ENCODE results near the gene TRPM3.

TRPM3 gene

GRCh38 chr9:71121275-71122021, at the start of gene TRPM3:
Gene TRPM3 (minus strand): TSS chr9:71121621. CDS start chr9:71121354, 267 bp downstream.
- DNase-seq (ENCODE audit: low read depth): no peak

DNA sequence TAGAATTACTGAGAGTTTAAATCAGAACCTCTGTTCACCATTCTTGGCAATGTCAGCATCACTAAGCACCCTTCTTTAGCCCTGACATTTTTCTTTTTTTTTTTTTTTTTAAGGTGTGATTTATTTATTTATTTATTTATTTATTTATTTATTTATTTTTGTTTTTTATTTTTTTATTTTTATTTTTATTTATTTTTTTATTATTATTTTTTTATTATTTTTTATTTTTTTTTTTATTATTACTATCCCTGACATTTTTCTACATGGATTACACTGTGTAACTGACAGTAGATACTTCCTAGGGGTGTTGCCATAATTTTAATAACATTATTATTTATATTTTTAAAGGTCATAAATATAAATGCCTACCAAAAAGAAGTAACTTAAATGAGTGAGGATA, 47.0 kb upstream of the TRPM3 start:
- DNase-seq (ENCODE audit: low read depth): no peak

- no peak for DNase-seq (ENCODE audit: low read depth)
Measured at GRCh38 chr9:71162126-71162525, 40.7 kb upstream of the TRPM3 start.

DNA sequence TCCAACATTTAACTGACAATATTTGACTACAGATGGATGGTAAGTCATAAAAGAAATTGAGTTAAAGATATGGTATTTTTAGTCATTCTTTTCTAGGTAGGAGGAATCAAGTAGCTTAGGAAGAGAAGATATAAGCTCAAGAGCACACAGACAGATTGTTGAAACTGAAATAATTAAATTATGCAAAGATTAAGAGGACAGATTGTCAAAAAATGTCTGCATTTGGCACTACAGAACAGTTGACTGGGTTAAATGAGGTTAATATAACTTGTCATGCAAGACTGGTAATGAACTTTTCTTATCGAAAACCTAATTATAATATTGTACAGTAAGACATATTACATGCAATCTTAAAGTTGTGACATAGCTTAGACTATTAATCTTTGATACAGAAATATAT, 36.3 kb upstream of the TRPM3 start:
- DNase-seq (ENCODE audit: low read depth): no peak

GRCh38 chr9:71147368-71147767, 25.9 kb upstream of the TRPM3 start:
- DNase-seq (ENCODE audit: low read depth): no peak

GRCh38 chr9:71146511-71146910, 25.1 kb upstream of the TRPM3 start:
- no peak for DNase-seq (ENCODE audit: low read depth)

GRCh38 chr9:71145179-71145578, 23.8 kb upstream of the TRPM3 start:
- DNase-seq (ENCODE audit: low read depth): no peak

- DNase-seq (ENCODE audit: low read depth): no peak
Measured at GRCh38 chr9:71144495-71144894, 23.1 kb upstream of the TRPM3 start.

DNA sequence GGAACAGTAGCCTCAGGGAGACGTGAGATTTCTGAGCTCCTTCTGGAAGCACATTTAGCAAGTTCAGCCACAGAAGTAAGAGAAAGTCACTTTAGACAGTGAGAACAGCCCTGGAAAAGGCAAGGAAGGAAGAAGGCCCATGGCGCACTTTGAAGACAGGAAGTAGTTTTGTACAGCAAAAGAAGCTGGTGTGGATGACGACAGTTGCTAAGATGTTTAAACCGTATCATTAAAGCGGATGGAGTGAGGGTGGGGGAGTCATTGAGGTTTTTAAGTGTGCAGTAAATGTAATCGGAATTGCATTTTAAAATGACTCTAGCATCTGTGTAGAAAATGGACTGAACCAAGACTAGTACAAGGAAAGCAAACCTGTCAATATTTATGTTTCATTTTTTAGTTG, 15.3 kb upstream of the TRPM3 start:
- DNase-seq (ENCODE audit: low read depth): no peak

DNA sequence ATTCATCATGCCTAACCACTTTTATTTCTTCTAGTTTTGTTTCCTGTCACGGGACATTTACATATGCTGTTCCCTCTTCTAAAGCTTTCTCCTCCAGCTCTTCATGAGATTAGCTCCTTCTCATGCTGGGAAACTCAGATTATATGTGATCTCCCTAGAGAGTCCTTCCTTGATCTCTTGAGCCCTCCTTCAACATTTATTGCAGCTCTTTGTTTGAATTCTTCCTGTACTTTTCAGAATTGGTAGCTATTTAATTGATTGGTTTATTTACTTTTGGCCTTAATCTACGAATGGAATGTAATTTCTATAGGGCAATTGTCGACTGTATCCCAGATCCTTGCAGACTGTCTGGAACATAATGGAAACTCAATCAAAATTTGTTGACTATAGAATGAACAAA, 9.7 kb upstream of the TRPM3 start:
- no peak for DNase-seq (ENCODE audit: low read depth)

GRCh38 chr9:71130521-71130920, 9.1 kb upstream of the TRPM3 start:
- DNase-seq (ENCODE audit: low read depth): no peak

GRCh38 chr9:71128796-71129195, 7.4 kb upstream of the TRPM3 start:
- DNase-seq (ENCODE audit: low read depth): no peak

- DNase-seq (ENCODE audit: low read depth): no peak
Measured at GRCh38 chr9:71127301-71127700, 5.9 kb upstream of the TRPM3 start.

- no peak for DNase-seq (ENCODE audit: low read depth)
Measured at GRCh38 chr9:71122421-71122820, 1.0 kb upstream of the TRPM3 start.

- no peak for DNase-seq (ENCODE audit: low read depth)
Measured at GRCh38 chr9:71122022-71122275, 528 bp upstream of the TRPM3 start.

GRCh38 chr9:71120501-71121247, 747 bp downstream of the TRPM3 start:
- no peak for DNase-seq (ENCODE audit: low read depth)

DNA sequence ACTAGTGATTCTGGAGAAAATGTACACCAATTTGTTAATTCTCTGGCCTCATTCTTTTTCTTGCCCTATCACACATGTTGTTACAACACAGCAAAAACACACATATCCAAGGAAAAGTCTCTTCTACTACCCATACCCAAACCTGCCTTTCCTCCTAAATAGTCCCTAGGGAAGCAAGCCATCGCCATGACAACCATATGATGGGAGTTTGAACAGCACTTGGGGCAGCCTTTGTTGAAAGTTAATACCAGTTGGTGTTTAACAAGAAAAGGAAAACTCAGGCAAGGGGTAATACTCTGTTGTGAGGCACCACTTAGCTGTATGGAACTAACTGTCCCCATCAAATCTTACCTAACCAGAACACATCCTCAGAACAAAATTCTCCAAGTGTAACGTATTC, 1.7 kb downstream of the TRPM3 start:
- DNase-seq (ENCODE audit: low read depth): no peak

DNA sequence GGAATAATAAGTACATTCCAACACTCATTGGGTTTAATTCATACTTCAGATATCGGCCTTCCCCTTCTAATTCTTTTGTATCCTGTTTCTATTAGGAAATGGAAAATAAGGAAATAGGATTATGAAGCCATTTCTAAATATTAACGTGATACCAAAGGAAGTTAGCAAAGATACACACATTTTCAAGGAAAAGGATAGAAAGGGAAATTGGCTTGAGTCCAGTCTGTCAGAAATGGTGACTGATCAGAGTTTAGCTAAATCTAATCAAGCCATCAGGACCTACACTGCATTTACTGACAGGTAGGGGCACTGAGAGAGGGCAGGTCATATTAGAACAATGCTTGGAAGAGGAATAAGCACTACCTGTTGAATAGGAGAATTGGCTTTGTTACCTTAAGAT, 3.1 kb downstream of the TRPM3 start:
- no peak for DNase-seq (ENCODE audit: low read depth)

DNA sequence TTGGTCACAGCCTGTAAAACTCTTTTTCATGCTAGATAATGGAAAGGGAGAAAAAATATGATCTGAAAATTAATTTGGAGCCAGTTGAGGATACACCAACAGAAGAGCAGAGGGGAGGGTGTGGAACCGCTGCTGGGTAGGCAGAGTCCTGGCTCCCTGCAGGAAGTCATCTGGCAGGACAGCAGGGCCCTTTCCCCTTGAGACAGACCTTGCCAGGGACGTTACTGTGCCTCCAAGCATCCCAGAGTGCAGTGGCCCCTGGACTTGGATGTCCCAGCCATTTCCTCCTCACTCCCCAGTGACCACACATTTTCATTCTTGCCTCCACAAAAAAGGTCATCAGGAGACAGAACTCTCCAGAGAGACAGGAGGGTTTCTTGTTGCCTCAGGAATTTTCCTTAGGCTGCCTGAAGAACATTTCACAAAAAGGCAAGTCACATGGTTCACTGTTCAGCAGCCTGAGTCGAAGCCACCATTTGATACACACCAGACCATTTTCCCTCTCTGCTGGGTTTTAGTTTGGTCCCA, 5.9 kb downstream of the TRPM3 start:
- no peak for DNase-seq (ENCODE audit: low read depth)

DNA sequence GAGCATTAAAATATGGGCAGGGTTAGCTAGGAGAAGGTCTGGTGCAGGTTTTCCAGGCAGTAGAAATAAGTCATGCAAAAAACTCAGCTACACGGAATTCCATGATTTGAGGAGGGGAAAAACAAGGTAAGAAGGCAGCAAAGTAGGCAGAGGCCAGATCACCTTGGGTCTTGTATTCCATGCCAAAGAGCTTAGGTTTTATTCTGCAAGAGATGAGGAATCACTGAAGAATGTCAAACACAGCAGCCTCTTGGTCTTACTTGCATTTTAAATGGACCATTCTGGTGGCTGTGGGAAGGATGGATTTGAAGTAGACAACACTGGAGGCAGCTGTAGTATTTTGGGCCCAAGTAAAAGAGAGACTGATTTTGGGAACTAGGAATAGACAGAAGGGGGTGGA, 8.6 kb downstream of the TRPM3 start:
- DNase-seq (ENCODE audit: low read depth): no peak

- DNase-seq (ENCODE audit: low read depth): no peak
Measured at GRCh38 chr9:71108937-71109336, 12.5 kb downstream of the TRPM3 start.

- DNase-seq (ENCODE audit: low read depth): no peak
Measured at GRCh38 chr9:71106992-71107391, 14.4 kb downstream of the TRPM3 start.

DNA sequence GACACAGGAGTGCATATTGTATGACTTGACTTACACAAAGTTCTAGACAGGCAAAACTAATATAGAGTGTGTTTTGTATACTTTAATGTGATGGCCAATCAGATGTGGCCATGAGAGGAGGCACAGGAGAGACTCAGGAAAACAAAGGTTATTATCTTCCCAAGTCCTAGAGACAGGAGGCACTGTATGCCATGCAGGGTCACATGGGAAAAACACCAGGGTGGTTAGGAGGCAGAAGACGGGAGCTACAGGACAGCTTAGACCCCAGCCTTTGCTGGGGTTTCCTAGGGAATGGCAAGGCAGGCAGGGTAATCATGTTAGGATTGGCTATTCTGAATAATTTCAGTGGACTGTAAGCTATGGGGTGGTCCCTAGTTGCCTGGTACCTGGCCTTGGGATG, 16.2 kb downstream of the TRPM3 start:
- DNase-seq (ENCODE audit: low read depth): no peak

GRCh38 chr9:71098801-71099200, 22.6 kb downstream of the TRPM3 start:
- no peak for DNase-seq (ENCODE audit: low read depth)
